Neuronal stem cell (in vitro differentiated cells): ENCODE measurements around the gene ALKBH8.
"Not testable (repeated sequence)": the region's sequence is repeated elsewhere in the genome, so short reads cannot be mapped to it uniquely, and the experiment has no call there.

Experiments used
- DNase-seq: peaks from one replicate; pipeline ENCODE4 v3.0.0-alpha.2; 2013; ENCODE audit warnings: low spot score
- H2AFZ ChIP-seq: one replicate; pipeline ENCODE4 v1.6.1; 2013; ENCODE audit warnings: mild to moderate bottlenecking, low read length, inconsistent platforms
- H2AK5ac ChIP-seq: 2 replicates; pipeline ENCODE4 v1.6.1; 2013; ENCODE audit warnings: low read depth, mild to moderate bottlenecking, inconsistent platforms, low read length, moderate library complexity, mixed read lengths
- H2BK120ac ChIP-seq: 2 replicates; pipeline ENCODE4 v1.6.1; 2013; ENCODE audit warnings: low read depth, mild to moderate bottlenecking, inconsistent platforms, low read length, moderate library complexity, mixed read lengths
- H2BK12ac ChIP-seq: one replicate; pipeline ENCODE4 v1.6.1; 2013; ENCODE audit warnings: low read length, inconsistent platforms
- H2BK15ac ChIP-seq: 2 replicates; pipeline ENCODE4 v1.6.1; 2013; ENCODE audit warnings: mild to moderate bottlenecking, low read length, inconsistent platforms, mixed read lengths
- H2BK5ac ChIP-seq: one replicate; pipeline ENCODE4 v1.6.1; 2013; ENCODE audit warnings: inconsistent platforms, mild to moderate bottlenecking, low read length, moderate library complexity
- H3K14ac ChIP-seq: one replicate; pipeline ENCODE4 v1.6.1; 2013; ENCODE audit warnings: low read length, inconsistent platforms
- H3K18ac ChIP-seq: 2 replicates; pipeline ENCODE4 v1.6.1; 2013; ENCODE audit warnings: low read length, inconsistent platforms
- H3K23ac ChIP-seq: 2 replicates; pipeline ENCODE4 v1.6.1; 2013; ENCODE audit warnings: low read depth, mild to moderate bottlenecking, mixed read lengths, low read length, inconsistent platforms; ENCODE audit not compliant: poor library complexity
- H3K27ac ChIP-seq: replicated peaks from 3 replicates; pipeline ENCODE4 v1.5.1; 2013; ENCODE audit warnings: low read length, inconsistent platforms
- H3K27me3 ChIP-seq, 3 experiments: 2 replicates each; pipeline ENCODE4 v1.6.1; 2013; ENCODE audit warnings: low read length in 3 of 3, mild to moderate bottlenecking in 2 of 3, inconsistent platforms in 1 of 3, low read depth in 1 of 3, mixed read lengths in 1 of 3, moderate library complexity in 1 of 3; ENCODE audit not compliant: control insufficient read depth in 3 of 3, insufficient read depth in 3 of 3
- H3K36me3 ChIP-seq, 2 donors: replicated peaks in 1 of 2; 2 replicates each; pipeline ENCODE4 v1.6.1; 2013; ENCODE audit warnings: low read length in 2 of 2; ENCODE audit not compliant: control insufficient read depth in 2 of 2, insufficient read depth in 2 of 2
- H3K4ac ChIP-seq: 2 replicates; pipeline ENCODE4 v1.6.1; 2013; ENCODE audit warnings: inconsistent platforms, mild to moderate bottlenecking, low read length, moderate library complexity
- H3K4me1 ChIP-seq, 2 donors: 1 replicate in 1 of 2; 2 replicates in 1 of 2; pipeline ENCODE4 v1.6.1; 2013; ENCODE audit warnings: low read length in 2 of 2, low read depth in 1 of 2; ENCODE audit not compliant: control insufficient read depth in 2 of 2, insufficient read depth in 1 of 2
- H3K4me2 ChIP-seq: one replicate; pipeline ENCODE4 v1.6.1; 2013; ENCODE audit warnings: mild to moderate bottlenecking, low read length, inconsistent platforms; ENCODE audit not compliant: insufficient read depth, poor library complexity, severe bottlenecking
- H3K4me3 ChIP-seq, 2 donors: 2 replicates each; pipeline ENCODE4 v1.5.1; 2013; ENCODE audit warnings: low read length in 2 of 2, mild to moderate bottlenecking in 2 of 2, inconsistent platforms in 1 of 2, moderate library complexity in 1 of 2
- H3K79me1 ChIP-seq: one replicate; pipeline ENCODE4 v1.6.1; 2013; ENCODE audit warnings: low read depth, mild to moderate bottlenecking, inconsistent platforms, low read length, moderate library complexity
- H3K9ac ChIP-seq: one replicate; pipeline ENCODE4 v1.6.1; 2013; ENCODE audit warnings: mild to moderate bottlenecking, low read depth, low read length, inconsistent platforms; ENCODE audit not compliant: poor library complexity
- H3K9me3 ChIP-seq, 2 donors: replicated peaks in 1 of 2; 2 replicates each; pipeline versions ENCODE3 to v1.6.1; 2013; ENCODE audit warnings: low read length in 2 of 2, mild to moderate bottlenecking in 2 of 2, inconsistent platforms in 1 of 2, low read depth in 1 of 2, mixed read lengths in 1 of 2, moderate library complexity in 1 of 2; ENCODE audit not compliant: control insufficient read depth in 2 of 2, insufficient read depth in 1 of 2
- H4K8ac ChIP-seq: one replicate; pipeline ENCODE4 v1.6.1; 2013; ENCODE audit warnings: low read depth, mild to moderate bottlenecking, inconsistent platforms, low read length, moderate library complexity
- H4K91ac ChIP-seq: one replicate; pipeline ENCODE4 v1.6.1; 2013; ENCODE audit warnings: low read length, low read depth, mild to moderate bottlenecking, inconsistent platforms; ENCODE audit not compliant: poor library complexity
- WGBS, 2 donors: extraction: QIAGEN DNeasy Blood & Tissue Kit; methylation state at CpG; one replicate each; pipeline ENCODE4 v1.1.7; 2013; ENCODE audit warnings: missing lambda C conversion rate in 2 of 2, mixed read lengths in 1 of 2; ENCODE audit not compliant: insufficient read length in 2 of 2, insufficient replicate concordance in 1 of 2; ENCODE audit errors: extremely low coverage in 2 of 2; 5-methylcytosine and 5-hydroxymethylcytosine counted together

ALKBH8 gene

GRCh38 chr11:107583629-107584195, 18.2 kb upstream of the ALKBH8 start:
- Histone ChIP-seq H3K4me1 (peaks cover 0 to 3% of the 10 kb centered on the region in 2 donors), H3K79me1 (no peaks in the 10 kb centered on the region), H2BK12ac (no peak overlapping the region), H2AK5ac (no peak overlapping the region), H3K9ac (no peak overlapping the region), H4K91ac (no peak overlapping the region), H3K4me2 (no peak overlapping the region), H3K23ac (no peak overlapping the region), H2AFZ (no peak overlapping the region), H3K14ac (no peak overlapping the region), H4K8ac (no peak overlapping the region), H3K18ac (no peak overlapping the region), H3K27ac (no peak overlapping the region), H3K4ac (no peak overlapping the region), H2BK5ac (no peak overlapping the region), H3K36me3 (no peaks in the 10 kb centered on the region), H2BK120ac (no peak overlapping the region), H3K9me3 (peaks cover 0 to 4% of the 10 kb centered on the region in 2 donors), H2BK15ac (no peak overlapping the region), H3K27me3 (peaks cover 0 to 57% (median 0%) of the 10 kb centered on the region in 3 experiments), H3K4me3 (no peak overlapping the region)
- DNase-seq = no peak
- no CpG with 5 or more reads among the region's 3 CpGs for WGBS, 2 donors

- Histone ChIP-seq H3K4me1 (peaks cover 0 to 3% of the 10 kb centered on the region in 2 donors), H3K23ac (no peak overlapping the region), H3K9me3 (no peaks in the 10 kb centered on the region), H4K8ac (no peak overlapping the region), H2BK15ac (no peak overlapping the region), H4K91ac (no peak overlapping the region), H3K4me3 (no peak overlapping the region), H3K79me1 (no peaks in the 10 kb centered on the region), H3K36me3 (no peaks in the 10 kb centered on the region), H3K9ac (no peak overlapping the region), H3K27ac (no peak overlapping the region), H3K18ac (no peak overlapping the region), H2BK120ac (no peak overlapping the region), H2AFZ (no peak overlapping the region), H3K14ac (no peak overlapping the region), H2AK5ac (no peak overlapping the region), H2BK12ac (no peak overlapping the region), H2BK5ac (no peak overlapping the region), H3K27me3 (peaks cover 0 to 32% (median 0%) of the 10 kb centered on the region in 3 experiments), H3K4me2 (no peak overlapping the region), H3K4ac (no peak overlapping the region)
- no CpG with 5 or more reads among the region's 3 CpGs for WGBS, 2 donors
- DNase-seq = no peak
These were observed 15.6 kb upstream of the ALKBH8 start for GRCh38 chr11:107581147-107581546.

- not testable (repeated sequence) for H3K9me3 ChIP-seq, H2BK12ac ChIP-seq, H3K23ac ChIP-seq, H3K36me3 ChIP-seq, H2BK15ac ChIP-seq, H3K4me1 ChIP-seq, H3K18ac ChIP-seq, H2BK120ac ChIP-seq, H4K8ac ChIP-seq, H4K91ac ChIP-seq, H3K14ac ChIP-seq, H3K27ac ChIP-seq, H2AK5ac ChIP-seq, H3K4me2 ChIP-seq, DNase-seq, H3K4ac ChIP-seq, H3K4me3 ChIP-seq, H3K79me1 ChIP-seq, H2AFZ ChIP-seq, H3K9ac ChIP-seq, H2BK5ac ChIP-seq
- WGBS, 2 donors = no CpG with 5 or more reads among the region's 2 CpGs
- peaks cover 0 to 21% (median 0%) of the 10 kb centered on the region in 3 experiments for H3K27me3 ChIP-seq
These were observed 13.6 kb upstream of the ALKBH8 start for GRCh38 chr11:107579169-107579568.

- no peak overlapping the region for H2BK120ac ChIP-seq
- no peak for DNase-seq
- no peak overlapping the region for H3K23ac ChIP-seq
- H3K18ac ChIP-seq = no peak overlapping the region
- no peaks in the 10 kb centered on the region for H3K36me3 ChIP-seq
- H3K4me3 ChIP-seq = no peak overlapping the region
- no peaks in the 10 kb centered on the region for H3K79me1 ChIP-seq
- peaks cover 0 to 4% (median 0%) of the 10 kb centered on the region in 3 experiments for H3K27me3 ChIP-seq
- H3K9ac ChIP-seq = no peak overlapping the region
- H2BK5ac ChIP-seq = no peak overlapping the region
- H2AFZ ChIP-seq = no peak overlapping the region
- no peak overlapping the region for H3K14ac ChIP-seq
- H3K4me2 ChIP-seq = no peak overlapping the region
- no peak overlapping the region for H4K91ac ChIP-seq
- H2BK12ac ChIP-seq = no peak overlapping the region
- H3K9me3 ChIP-seq = no peaks in the 10 kb centered on the region
- no peak overlapping the region for H3K27ac ChIP-seq
- H4K8ac ChIP-seq = no peak overlapping the region
- H2AK5ac ChIP-seq = no peak overlapping the region
- H2BK15ac ChIP-seq = no peak overlapping the region
- H3K4me1 ChIP-seq = peaks cover 0 to 3% of the 10 kb centered on the region in 2 donors
- no CpG with 5 or more reads among the region's 6 CpGs for WGBS, 2 donors
- H3K4ac ChIP-seq = no peak overlapping the region
These were observed 11.8 kb upstream of the ALKBH8 start for GRCh38 chr11:107577346-107577711.
